Measurements from ENCODE around the gene IGFBP6.

GRCh38 chr12:53073881-53074280, 23.6 kb upstream of the IGFBP6 start:
- no peak for TF ChIP-seq ZNF692 (tag by site-specific recombination; IDR thresholded peaks at IDR 0.05)
- TF ChIP-seq ZNF133 (tag by site-specific recombination; IDR thresholded peaks at IDR 0.05): no peak
- TF ChIP-seq PBX3 (CRISPR knock-in tag; IDR thresholded peaks at IDR 0.05): no peak
- no peak for TF ChIP-seq REST (tag by site-specific recombination; IDR thresholded peaks at IDR 0.05)
- TF ChIP-seq ZNF777 (tag by site-specific recombination; IDR thresholded peaks at IDR 0.05; ENCODE audit: borderline replicate concordance): no peak
- TF ChIP-seq ZNF350 (tag by site-specific recombination; IDR thresholded peaks at IDR 0.05): no peak
- TF ChIP-seq ZNF391 (tag by site-specific recombination; IDR thresholded peaks at IDR 0.05; ENCODE audit: borderline replicate concordance, low read depth): no peak
- no peak for TF ChIP-seq HOXC10 (CRISPR knock-in tag; IDR thresholded peaks at IDR 0.05)
- TF ChIP-seq ZBTB10 (tag by site-specific recombination; IDR thresholded peaks at IDR 0.05): no peak
- TF ChIP-seq ZNF549 (tag by site-specific recombination; IDR thresholded peaks at IDR 0.05): no peak
- TF ChIP-seq CTCF (tag by site-specific recombination; IDR thresholded peaks at IDR 0.05): no peak
- no peak for TF ChIP-seq ZNF114 (tag by site-specific recombination; IDR thresholded peaks at IDR 0.05)

Measured in HEK293 (cell line).